ENCODE results near the gene TGM1. TPM values are rescaled to one million over a fixed set of nuclear protein-coding genes. Genes with fewer than 3 reads are reported as not detected.

TGM1 gene
- total and polyA plus RNA-seq, 7 experiments from 2014 or later, result 4.8 to 12.9 (median 7.1) TPM; not detected in 2

DNA sequence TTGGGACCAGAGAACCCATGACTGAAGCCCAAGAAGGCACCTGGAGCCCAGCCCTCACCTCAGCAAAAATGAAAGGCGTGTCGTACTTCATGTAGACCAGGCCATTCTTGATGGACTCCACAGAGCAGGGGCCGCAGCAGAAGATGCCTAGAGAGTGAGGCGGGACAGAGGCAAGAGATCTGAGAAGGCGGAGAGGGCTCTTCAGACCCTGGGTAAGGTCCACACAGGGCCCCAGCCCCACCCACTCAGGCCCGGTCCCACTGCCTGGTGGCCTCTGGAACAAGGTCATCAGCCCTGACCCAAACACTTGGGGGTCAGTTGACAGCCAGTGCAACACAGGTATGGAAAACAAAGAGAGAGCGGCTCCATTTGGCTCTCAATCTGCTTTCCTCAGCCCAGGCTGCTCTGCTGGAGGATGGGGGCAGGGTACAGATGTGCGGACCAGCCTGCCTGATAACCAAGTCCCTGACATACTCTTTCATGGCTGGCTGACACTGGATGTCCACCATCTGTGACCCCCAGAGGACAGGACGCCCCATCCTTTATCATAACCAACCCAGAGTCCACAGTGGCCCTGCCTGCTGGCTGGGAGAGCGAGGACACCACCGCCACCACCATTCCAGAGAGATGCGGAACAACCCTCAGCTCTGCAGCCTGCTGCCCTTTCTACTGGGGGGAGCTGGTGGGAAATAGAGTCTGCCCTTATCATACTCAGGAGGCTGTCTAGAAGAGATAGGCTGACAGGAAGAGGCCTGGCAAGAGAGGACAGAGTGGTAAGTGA lies 6.9 kb downstream of the TGM1 start:
- Mint-ChIP-seq H3K27ac (no peak overlapping the region), H3K36me3 (peaks cover 0 to 33% (median 8%) of the 10 kb centered on the region in 5 donors), H3K9me3 (no peaks in the 10 kb centered on the region), H3K4me3 (no peak overlapping the region), H3K27me3 (no peaks in the 10 kb centered on the region), H3K4me1 (peaks cover 0 to 7% (median 0%) of the 10 kb centered on the region in 7 donors)
- H3K4me3 ChIP-seq (ENCODE audit: low read length), result no peak overlapping the region
- intact Hi-C loops (cut with micrococcal nuclease), result no loop called here
- H3K27me3 ChIP-seq (ENCODE audit: control insufficient read depth in 2 of 2, insufficient read depth in 2 of 2, low read length in 2 of 2), result no peaks in the 10 kb centered on the region
- POLR2A ChIA-PET, result no interaction called here
- DNase-seq (no peak), ATAC-seq (no peak)
- H3K4me1 ChIP-seq (ENCODE audit: control insufficient read depth in 2 of 2, insufficient read depth in 2 of 2, low read length in 2 of 2), result no peaks in the 10 kb centered on the region
- H3K36me3 ChIP-seq (ENCODE audit: control insufficient read depth in 2 of 3, insufficient read depth in 3 of 3, low read length in 3 of 3), result peaks cover 0 to 45% (median 11%) of the 10 kb centered on the region in 3 experiments
- H3K27ac ChIP-seq (ENCODE audit: low read depth, low read length), result no peak overlapping the region
- no peaks in the 10 kb centered on the region for H3K9me3 ChIP-seq (ENCODE audit: control insufficient read depth in 2 of 3, low read length in 3 of 3)
- CTCF ChIA-PET, result interaction anchor here (0.8 kb wide), 1 partner anchor 14 kb away, joined by 3 read pairs; the partner anchor contains the start of gene TINF2

GRCh38 chr14:24255438-24255837 lies 7.5 kb downstream of the TGM1 start:
- Mint-ChIP-seq H3K4me3 (no peak overlapping the region), H3K9me3 (no peaks in the 10 kb centered on the region), H3K4me1 (peaks cover 0 to 14% (median 0%) of the 10 kb centered on the region in 7 donors), H3K36me3 (peaks cover 0 to 29% (median 8%) of the 10 kb centered on the region in 5 donors), H3K27me3 (no peaks in the 10 kb centered on the region), H3K27ac (peak overlapping the region in 1 of 9 donors; percentile 31)
- POLR2A ChIA-PET, result no interaction called here
- no peak overlapping the region for H3K4me3 ChIP-seq (ENCODE audit: low read length)
- intact Hi-C loops (cut with micrococcal nuclease), result no loop called here
- H3K4me1 ChIP-seq (ENCODE audit: control insufficient read depth in 2 of 2, insufficient read depth in 2 of 2, low read length in 2 of 2), result no peaks in the 10 kb centered on the region
- H3K27ac ChIP-seq (ENCODE audit: low read depth, low read length), result no peak overlapping the region
- H3K36me3 ChIP-seq (ENCODE audit: control insufficient read depth in 2 of 3, insufficient read depth in 3 of 3, low read length in 3 of 3), result peaks cover 0 to 40% (median 11%) of the 10 kb centered on the region in 3 experiments
- H3K9me3 ChIP-seq (ENCODE audit: control insufficient read depth in 2 of 3, low read length in 3 of 3), result no peaks in the 10 kb centered on the region
- CTCF ChIA-PET, result interaction anchor here (0.8 kb wide), 1 partner anchor 13 kb away, joined by 3 read pairs; the partner anchor contains the start of gene TINF2
- no peak for DNase-seq
- ATAC-seq, result no peak
- no peaks in the 10 kb centered on the region for H3K27me3 ChIP-seq (ENCODE audit: control insufficient read depth in 2 of 2, insufficient read depth in 2 of 2, low read length in 2 of 2)

GRCh38 chr14:24254630-24255392 lies 8.2 kb downstream of the TGM1 start:
- POLR2A ChIA-PET, result no interaction called here

GRCh38 chr14:24253936-24254335 lies 9.0 kb downstream of the TGM1 start:
- ATAC-seq (no peak), DNase-seq (no peak)
- peaks cover 0 to 34% (median 9%) of the 10 kb centered on the region in 5 donors for H3K36me3 Mint-ChIP-seq
- Histone ChIP-seq H3K9me3 (ENCODE audit: control insufficient read depth in 2 of 3, low read length in 3 of 3) (no peaks in the 10 kb centered on the region), H3K4me3 (ENCODE audit: low read length) (no peak overlapping the region), H3K27me3 (ENCODE audit: control insufficient read depth in 2 of 2, insufficient read depth in 2 of 2, low read length in 2 of 2) (no peaks in the 10 kb centered on the region), H3K27ac (ENCODE audit: low read depth, low read length) (no peak overlapping the region), H3K36me3 (ENCODE audit: control insufficient read depth in 2 of 3, insufficient read depth in 3 of 3, low read length in 3 of 3) (peaks cover 0 to 44% (median 11%) of the 10 kb centered on the region in 3 experiments), H3K4me1 (ENCODE audit: control insufficient read depth in 2 of 2, insufficient read depth in 2 of 2, low read length in 2 of 2) (no peaks in the 10 kb centered on the region)
- H3K9me3 Mint-ChIP-seq, result no peaks in the 10 kb centered on the region
- peaks cover 0 to 22% (median 0%) of the 10 kb centered on the region in 7 donors for H3K4me1 Mint-ChIP-seq
- H3K27ac Mint-ChIP-seq, result peak overlapping the region in 1 of 9 donors; percentile 23
- ChIA-PET CTCF (no interaction called here), POLR2A (no interaction called here)
- H3K4me3 Mint-ChIP-seq, result no peak overlapping the region
- intact Hi-C loops (cut with micrococcal nuclease), result no loop called here
- H3K27me3 Mint-ChIP-seq, result no peaks in the 10 kb centered on the region

More at GRCh38 chr14:24254630-24255392, 8.2 kb downstream of the TGM1 start:
- Mint-ChIP-seq H3K27me3 (no peaks in the 10 kb centered on the region), H3K4me1 (peaks cover 0 to 20% (median 0%) of the 10 kb centered on the region in 7 donors), H3K9me3 (no peaks in the 10 kb centered on the region), H3K27ac (peak overlapping the region in 1 of 9 donors; percentile 31), H3K4me3 (no peak overlapping the region), H3K36me3 (peaks cover 0 to 31% (median 7%) of the 10 kb centered on the region in 5 donors)
- intact Hi-C loops (cut with micrococcal nuclease), result no loop called here
- H3K4me1 ChIP-seq (ENCODE audit: control insufficient read depth in 2 of 2, insufficient read depth in 2 of 2, low read length in 2 of 2), result no peaks in the 10 kb centered on the region
- ATAC-seq (no peak), DNase-seq (no peak)
- no peaks in the 10 kb centered on the region for H3K9me3 ChIP-seq (ENCODE audit: control insufficient read depth in 2 of 3, low read length in 3 of 3)
- no peak overlapping the region for H3K4me3 ChIP-seq (ENCODE audit: low read length)
- H3K27me3 ChIP-seq (ENCODE audit: control insufficient read depth in 2 of 2, insufficient read depth in 2 of 2, low read length in 2 of 2), result no peaks in the 10 kb centered on the region
- no peak overlapping the region for H3K27ac ChIP-seq (ENCODE audit: low read depth, low read length)
- H3K36me3 ChIP-seq (ENCODE audit: control insufficient read depth in 2 of 3, insufficient read depth in 3 of 3, low read length in 3 of 3), result peaks cover 0 to 40% (median 11%) of the 10 kb centered on the region in 3 experiments
- CTCF ChIA-PET, result interaction anchor here (0.8 kb wide), 1 partner anchor 12 kb away, joined by 3 read pairs; the partner anchor contains the start of gene TINF2

- POLR2A ChIA-PET, result no interaction called here
- Mint-ChIP-seq H3K27me3 (no peaks in the 10 kb centered on the region), H3K4me3 (no peak overlapping the region), H3K27ac (no peak overlapping the region), H3K9me3 (no peaks in the 10 kb centered on the region), H3K36me3 (peaks cover 0 to 34% (median 8%) of the 10 kb centered on the region in 5 donors), H3K4me1 (peaks cover 0 to 36% (median 4%) of the 10 kb centered on the region in 7 donors)
- CTCF ChIA-PET, result interaction anchor here (1.1 to 1.2 kb wide), 2 partner anchors 47 to 55 kb away, joined by 3 to 6 read pairs; partner anchors contain the start of genes CIDEB, DHRS1 and NOP9
- no peak overlapping the region for H3K27ac ChIP-seq (ENCODE audit: low read depth, low read length)
- H3K9me3 ChIP-seq (ENCODE audit: control insufficient read depth in 2 of 3, low read length in 3 of 3), result no peaks in the 10 kb centered on the region
- H3K4me3 ChIP-seq (ENCODE audit: low read length), result no peak overlapping the region
- intact Hi-C loops (cut with micrococcal nuclease), result no loop called here
- H3K4me1 ChIP-seq (ENCODE audit: control insufficient read depth in 2 of 2, insufficient read depth in 2 of 2, low read length in 2 of 2), result no peaks in the 10 kb centered on the region
- ATAC-seq, result no peak
- H3K36me3 ChIP-seq (ENCODE audit: control insufficient read depth in 2 of 3, insufficient read depth in 3 of 3, low read length in 3 of 3), result peaks cover 0 to 44% (median 11%) of the 10 kb centered on the region in 3 experiments
- no peaks in the 10 kb centered on the region for H3K27me3 ChIP-seq (ENCODE audit: control insufficient read depth in 2 of 2, insufficient read depth in 2 of 2, low read length in 2 of 2)
- DNase-seq, result no peak
Observed at GRCh38 chr14:24252289-24253124, 10.5 kb downstream of the TGM1 start.

GRCh38 chr14:24251880-24252288 lies 11.1 kb downstream of the TGM1 start:
- no peak overlapping the region for H3K4me3 ChIP-seq (ENCODE audit: low read length)
- H3K4me1 ChIP-seq (ENCODE audit: control insufficient read depth in 2 of 2, insufficient read depth in 2 of 2, low read length in 2 of 2), result no peaks in the 10 kb centered on the region
- ATAC-seq (no peak), DNase-seq (no peak)
- Mint-ChIP-seq H3K27ac (peak overlapping the region in 1 of 9 donors; percentile 73), H3K27me3 (no peaks in the 10 kb centered on the region), H3K4me3 (no peak overlapping the region), H3K36me3 (peaks cover 0 to 34% (median 8%) of the 10 kb centered on the region in 5 donors), H3K9me3 (no peaks in the 10 kb centered on the region), H3K4me1 (peaks cover 2 to 40% (median 8%) of the 10 kb centered on the region in 7 donors)
- H3K27me3 ChIP-seq (ENCODE audit: control insufficient read depth in 2 of 2, insufficient read depth in 2 of 2, low read length in 2 of 2), result no peaks in the 10 kb centered on the region
- H3K27ac ChIP-seq (ENCODE audit: low read depth, low read length), result no peak overlapping the region
- POLR2A ChIA-PET, result no interaction called here
- CTCF ChIA-PET, result interaction anchor here (1.1 to 1.4 kb wide), 3 partner anchors 43 to 56 kb away, joined by 3 to 6 read pairs (median 3); partner anchors contain the start of genes CIDEB, DHRS1 and NOP9
- H3K36me3 ChIP-seq (ENCODE audit: control insufficient read depth in 2 of 3, insufficient read depth in 3 of 3, low read length in 3 of 3), result peaks cover 0 to 44% (median 11%) of the 10 kb centered on the region in 3 experiments
- intact Hi-C loops (cut with micrococcal nuclease), result no loop called here
- H3K9me3 ChIP-seq (ENCODE audit: control insufficient read depth in 2 of 3, low read length in 3 of 3), result no peaks in the 10 kb centered on the region
